HG02943 (cell line): ENCODE data around the gene OAS2.
"Not testable (repeated sequence)": the region's sequence is repeated elsewhere in the genome, so short reads cannot be mapped to it uniquely, and the experiment has no call there.

Source experiments
- ATAC-seq: cut with Tn5 transposase; IDR thresholded peaks from one replicate; pipeline ENCODE4 v1.9.1; 2021; ENCODE audit warnings: mild to moderate bottlenecking, low read depth, moderate library complexity; ENCODE audit not compliant: unreplicated experiment

Gene OAS2

GRCh38 chr12:112979041-112979680 lies 842 bp downstream of the OAS2 start:
- no peak for ATAC-seq

GRCh38 chr12:112980491-112981158 lies 2.3 kb downstream of the OAS2 start:
- no peak for ATAC-seq

- no peak for ATAC-seq
Observed at GRCh38 chr12:112985642-112986290, 7.4 kb downstream of the OAS2 start.

GRCh38 chr12:112986291-112986800 lies 8.0 kb downstream of the OAS2 start:
- ATAC-seq, result no peak

- ATAC-seq, result no peak
Observed at GRCh38 chr12:112987561-112987960, 9.2 kb downstream of the OAS2 start.

GRCh38 chr12:112988224-112988623 lies 9.9 kb downstream of the OAS2 start:
- ATAC-seq, result no peak

- not testable (repeated sequence) for ATAC-seq
Observed at GRCh38 chr12:112988823-112989385, 10.6 kb downstream of the OAS2 start.

GRCh38 chr12:112989806-112990205 lies 11.5 kb downstream of the OAS2 start:
- no peak for ATAC-seq

- ATAC-seq, result no peak
Observed at GRCh38 chr12:112992541-112993398, 14.5 kb downstream of the OAS2 start.

- no peak for ATAC-seq
Observed at GRCh38 chr12:112995008-112995407, 16.7 kb downstream of the OAS2 start.

- ATAC-seq, result no peak
Observed at GRCh38 chr12:112996501-112996900, 18.2 kb downstream of the OAS2 start.

- ATAC-seq, result no peak
Observed at GRCh38 chr12:112997506-112997905, 19.2 kb downstream of the OAS2 start.

- ATAC-seq, result peak; percentile 89
Observed at GRCh38 chr12:112998987-112999767, 20.9 kb downstream of the OAS2 start.

- no peak for ATAC-seq
Observed at GRCh38 chr12:113000433-113000832, 22.1 kb downstream of the OAS2 start.

- no peak for ATAC-seq
Observed at GRCh38 chr12:113002155-113002554, 23.8 kb downstream of the OAS2 start.

- ATAC-seq, result no peak
Observed at GRCh38 chr12:113002676-113003075, 24.4 kb downstream of the OAS2 start.

- ATAC-seq, result no peak
Observed at GRCh38 chr12:113003636-113004035, 25.3 kb downstream of the OAS2 start.

- ATAC-seq, result no peak
Observed at GRCh38 chr12:113005762-113006161, 27.4 kb downstream of the OAS2 start.

GRCh38 chr12:113006206-113006605 lies 27.9 kb downstream of the OAS2 start:
- ATAC-seq, result no peak

- ATAC-seq, result no peak
Observed at GRCh38 chr12:113006641-113007040, 28.3 kb downstream of the OAS2 start.
